ENCODE data around the gene CFAP43.
"Not testable (repeated sequence)": the region's sequence is repeated elsewhere in the genome, so short reads cannot be mapped to it uniquely, and the experiment has no call there.

CFAP43 gene

DNA sequence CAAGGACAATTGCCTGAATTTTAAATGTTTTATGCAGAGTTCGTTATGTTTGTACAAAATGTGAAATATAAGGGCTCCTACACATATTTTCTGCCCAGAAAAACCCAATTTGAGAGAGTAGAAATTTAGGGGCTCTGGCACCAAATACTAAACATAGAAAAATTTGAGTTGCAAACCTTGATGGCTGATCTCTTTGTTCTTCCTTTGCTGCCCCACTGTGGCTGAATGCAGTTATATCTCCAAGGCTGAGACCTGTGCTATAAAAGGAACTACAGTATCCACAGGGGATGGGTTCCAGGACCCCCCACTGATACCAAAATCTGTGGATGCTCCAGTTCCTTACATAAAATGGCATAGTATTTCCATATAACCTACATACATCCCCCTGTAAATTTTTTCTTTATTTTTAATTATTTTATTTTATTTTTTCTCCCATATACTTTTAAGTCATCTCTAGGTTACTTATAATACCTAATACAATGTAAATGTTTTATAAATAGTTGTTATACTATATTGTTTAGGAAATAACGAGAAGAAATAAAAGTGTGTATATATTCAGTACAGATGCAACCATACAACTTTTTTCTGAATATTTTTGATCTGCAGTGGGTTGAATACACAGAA lies 22.5 kb downstream of the CFAP43 start:
- Mint-ChIP-seq H3K4me1 (no peaks in the 10 kb centered on the region), H3K27me3 (peaks cover 1% of the 10 kb centered on the region), H3K4me3 (no peak overlapping the region), H3K36me3 (no peaks in the 10 kb centered on the region), H3K9me3 (no peaks in the 10 kb centered on the region), H3K27ac (no peak overlapping the region)

DNA sequence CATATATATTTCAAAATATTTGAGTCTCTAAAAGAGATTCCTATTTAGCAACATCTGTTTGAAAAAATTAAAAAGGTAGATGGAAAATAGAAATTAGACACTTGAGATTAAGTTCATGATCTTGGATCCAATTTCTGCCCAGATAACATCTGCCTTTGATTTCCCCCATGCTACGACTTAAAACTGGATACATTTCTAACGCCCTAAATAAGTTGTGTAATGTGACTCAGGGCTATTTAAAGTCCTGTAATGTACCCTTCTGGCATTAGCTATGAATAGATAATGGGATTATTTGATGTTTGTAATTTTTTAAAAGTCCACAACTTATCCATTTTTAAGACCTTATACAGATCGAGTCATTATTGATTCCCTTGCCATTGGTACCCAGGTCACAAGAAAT lies 23.4 kb downstream of the CFAP43 start:
- H3K9me3 Mint-ChIP-seq, result no peaks in the 10 kb centered on the region

DNA sequence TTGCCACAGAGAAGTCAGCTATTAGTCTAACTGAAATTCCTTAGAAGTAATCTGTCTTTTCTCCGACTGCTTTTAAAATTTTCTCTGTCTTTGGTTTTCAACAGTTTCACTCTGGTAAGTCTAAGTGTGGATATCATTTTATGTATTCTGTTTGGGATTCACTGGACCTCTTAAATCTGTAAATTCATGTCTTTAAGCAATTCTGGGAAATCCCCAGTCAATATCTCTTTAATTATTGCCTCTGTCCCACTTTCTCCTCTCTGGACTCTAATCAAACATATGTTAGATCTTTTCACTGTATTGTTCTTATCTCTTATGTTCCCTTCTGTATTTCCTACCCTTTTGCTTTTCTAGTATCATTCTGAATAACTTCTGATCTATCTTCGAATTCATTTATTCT lies 29.9 kb downstream of the CFAP43 start:
- Mint-ChIP-seq H3K36me3 (no peaks in the 10 kb centered on the region), H3K27me3 (no peaks in the 10 kb centered on the region), H3K4me1 (no peaks in the 10 kb centered on the region), H3K4me3 (no peak overlapping the region), H3K9me3 (no peaks in the 10 kb centered on the region), H3K27ac (no peak overlapping the region)

More for the DNA sequence above, 23.4 kb downstream of the CFAP43 start:
- H3K36me3 Mint-ChIP-seq, result no peaks in the 10 kb centered on the region
- no peaks in the 10 kb centered on the region for H3K4me1 Mint-ChIP-seq
- H3K27me3 Mint-ChIP-seq, result peaks cover 1% of the 10 kb centered on the region
- no peak overlapping the region for H3K4me3 Mint-ChIP-seq
- H3K27ac Mint-ChIP-seq, result no peak overlapping the region

DNA sequence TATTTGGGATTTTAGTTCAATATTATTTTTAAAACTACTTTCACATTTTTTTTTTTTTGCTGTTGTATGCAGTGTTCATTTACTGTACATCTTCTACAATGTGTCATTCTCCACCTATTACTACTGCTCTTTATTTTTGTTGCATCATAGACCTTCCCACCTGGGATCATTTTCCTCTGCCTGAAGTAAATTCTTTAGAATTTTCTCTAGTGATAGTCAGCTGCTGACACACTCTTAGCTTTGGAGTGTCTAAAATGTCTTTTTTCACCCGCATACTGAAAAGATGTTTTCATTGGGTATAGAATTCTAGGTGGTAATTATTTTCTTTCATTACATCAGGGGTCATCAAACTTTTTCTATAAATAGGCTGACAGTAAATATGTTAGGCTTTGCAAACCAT lies 30.5 kb downstream of the CFAP43 start:
- no peaks in the 10 kb centered on the region for H3K9me3 Mint-ChIP-seq
- H3K27ac Mint-ChIP-seq, result no peak overlapping the region
- no peaks in the 10 kb centered on the region for H3K27me3 Mint-ChIP-seq
- H3K4me1 Mint-ChIP-seq, result no peaks in the 10 kb centered on the region
- no peaks in the 10 kb centered on the region for H3K36me3 Mint-ChIP-seq
- no peak overlapping the region for H3K4me3 Mint-ChIP-seq

DNA sequence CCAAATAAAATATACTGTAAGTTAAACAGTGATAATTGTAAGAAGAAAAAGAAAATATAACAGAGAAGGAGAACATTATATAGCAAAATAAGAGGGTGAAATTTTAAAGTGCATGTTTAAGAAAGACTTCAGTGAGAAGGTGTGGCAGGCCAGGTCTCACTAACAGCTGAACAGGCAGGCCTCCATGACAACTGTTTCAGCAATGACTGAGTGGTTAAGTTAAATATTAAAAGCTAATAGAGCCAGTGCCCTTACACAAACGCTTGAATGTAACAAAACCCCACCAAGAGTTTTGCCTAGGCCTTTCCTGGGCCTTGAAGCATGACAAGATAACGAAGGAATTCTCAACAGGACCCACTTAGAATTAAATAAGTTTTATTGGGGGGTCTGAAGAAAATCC lies 32.6 kb downstream of the CFAP43 start:
- Mint-ChIP-seq H3K4me3 (no peak overlapping the region), H3K27me3 (peaks cover under 1% of the 10 kb centered on the region), H3K9me3 (no peaks in the 10 kb centered on the region), H3K27ac (no peak overlapping the region), H3K4me1 (no peaks in the 10 kb centered on the region), H3K36me3 (no peaks in the 10 kb centered on the region)

DNA sequence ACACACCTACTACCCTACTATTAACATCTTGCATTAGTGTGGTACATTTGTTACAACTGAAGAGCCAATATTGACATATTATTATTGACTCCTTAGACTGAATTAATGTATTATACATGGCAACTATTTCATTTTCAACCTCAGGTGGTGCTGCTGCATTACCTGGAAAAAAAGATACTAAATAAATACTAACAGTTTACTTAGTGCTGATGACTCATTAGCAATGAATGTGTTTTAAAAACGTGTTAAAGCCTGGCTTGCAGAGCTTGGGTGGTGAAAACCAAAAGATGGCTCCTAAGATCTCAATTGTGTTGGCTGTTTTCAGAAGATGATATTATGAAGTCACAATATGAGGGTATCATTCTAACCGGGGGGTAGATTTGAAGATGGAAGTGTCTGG lies 34.8 kb downstream of the CFAP43 start:
- Mint-ChIP-seq H3K4me1 (no peaks in the 10 kb centered on the region), H3K36me3 (no peaks in the 10 kb centered on the region), H3K4me3 (no peak overlapping the region), H3K9me3 (no peaks in the 10 kb centered on the region), H3K27me3 (peaks cover 2% of the 10 kb centered on the region), H3K27ac (no peak overlapping the region)

DNA sequence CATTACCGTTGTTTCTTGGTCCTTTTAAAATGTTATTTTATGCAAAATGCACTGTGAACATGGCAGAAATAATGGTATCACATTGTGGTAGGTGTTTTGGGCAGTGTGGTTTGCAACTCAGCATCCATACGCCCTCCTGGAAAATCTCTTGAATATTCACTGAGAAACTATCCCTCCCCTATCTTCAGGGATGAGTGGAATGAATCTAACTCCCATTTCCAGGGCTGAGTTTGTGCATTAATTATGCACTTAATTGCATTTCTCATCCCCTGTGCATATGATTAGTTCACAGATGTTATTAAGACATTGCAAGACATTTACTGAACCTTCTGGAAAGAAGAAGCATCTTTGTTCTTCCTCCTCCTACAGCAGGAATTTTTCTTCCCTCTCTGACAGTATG lies 36.5 kb downstream of the CFAP43 start:
- no peaks in the 10 kb centered on the region for H3K4me1 Mint-ChIP-seq
- H3K27me3 Mint-ChIP-seq, result peaks cover 2% of the 10 kb centered on the region
- no peak overlapping the region for H3K4me3 Mint-ChIP-seq
- no peak overlapping the region for H3K27ac Mint-ChIP-seq
- no peaks in the 10 kb centered on the region for H3K9me3 Mint-ChIP-seq
- no peaks in the 10 kb centered on the region for H3K36me3 Mint-ChIP-seq

DNA sequence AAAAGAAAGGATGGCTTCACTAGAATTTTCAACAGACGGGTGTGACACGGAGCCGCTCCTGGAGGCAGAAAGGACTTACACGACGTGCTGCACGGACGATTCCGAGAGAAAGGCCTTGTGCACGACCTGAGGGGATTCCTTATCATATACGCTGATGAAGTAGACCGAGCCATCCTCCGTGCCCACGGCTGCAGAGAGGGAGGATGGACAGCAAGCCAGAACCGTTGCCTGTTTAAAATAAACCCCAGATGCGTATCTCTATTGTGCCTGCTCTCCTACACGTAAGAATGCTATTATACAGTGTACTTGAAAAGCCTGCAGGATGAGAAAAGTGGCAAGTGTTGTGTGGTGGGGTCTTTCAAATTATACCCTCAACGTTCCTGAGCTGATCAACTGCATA lies 38.4 kb downstream of the CFAP43 start:
- H3K27ac Mint-ChIP-seq, result no peak overlapping the region

DNA sequence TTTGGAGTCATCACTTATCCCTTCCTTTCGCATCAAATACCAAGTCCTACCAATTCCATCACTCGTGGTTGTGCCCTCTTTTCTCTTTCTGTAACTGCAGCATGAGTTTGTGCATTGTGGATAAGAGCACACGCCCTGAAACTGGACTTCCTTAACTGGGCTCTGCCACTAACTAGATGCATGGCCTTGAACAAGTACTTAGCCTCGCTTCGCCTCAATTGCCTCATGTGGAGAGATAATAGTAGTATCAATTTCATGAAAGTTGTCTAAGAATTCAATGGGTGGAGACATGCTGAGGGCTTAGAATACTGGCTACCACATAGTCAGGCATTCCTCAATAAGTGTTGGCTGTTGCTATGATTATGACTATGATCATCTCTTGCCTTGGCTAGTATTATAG lies 41.5 kb downstream of the CFAP43 start:
- no peaks in the 10 kb centered on the region for H3K9me3 Mint-ChIP-seq
- H3K27ac Mint-ChIP-seq, result no peak overlapping the region
- H3K4me3 Mint-ChIP-seq, result no peak overlapping the region
- peaks cover 4% of the 10 kb centered on the region for H3K27me3 Mint-ChIP-seq
- H3K4me1 Mint-ChIP-seq, result no peaks in the 10 kb centered on the region
- no peaks in the 10 kb centered on the region for H3K36me3 Mint-ChIP-seq

More for the DNA sequence above, 38.4 kb downstream of the CFAP43 start:
- no peaks in the 10 kb centered on the region for H3K9me3 Mint-ChIP-seq
- H3K4me3 Mint-ChIP-seq, result no peak overlapping the region
- no peaks in the 10 kb centered on the region for H3K4me1 Mint-ChIP-seq
- H3K36me3 Mint-ChIP-seq, result no peaks in the 10 kb centered on the region
- peaks cover 4% of the 10 kb centered on the region for H3K27me3 Mint-ChIP-seq

DNA sequence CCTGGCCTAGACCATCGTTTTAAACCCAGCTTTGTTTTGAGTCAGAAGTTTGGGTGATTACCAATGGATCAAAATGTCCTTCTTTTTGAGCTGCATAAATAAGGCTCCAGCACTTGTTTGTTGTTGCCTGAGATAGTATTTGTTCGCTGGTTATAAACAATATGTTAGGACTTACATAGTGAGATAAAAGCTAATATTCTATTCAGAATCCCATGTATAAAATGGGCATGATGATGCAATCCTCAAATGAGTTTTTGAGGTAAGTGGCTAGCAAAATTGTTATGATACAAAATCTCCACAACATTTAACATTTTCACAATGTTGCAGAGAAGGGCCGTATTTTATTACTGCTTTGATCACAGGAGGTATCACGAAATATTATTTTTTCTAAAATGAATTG lies 48.5 kb downstream of the CFAP43 start:
- no peak overlapping the region for H3K27ac Mint-ChIP-seq
- H3K27me3 Mint-ChIP-seq, result no peaks in the 10 kb centered on the region
- H3K4me3 Mint-ChIP-seq, result no peak overlapping the region
- no peaks in the 10 kb centered on the region for H3K4me1 Mint-ChIP-seq
- H3K9me3 Mint-ChIP-seq, result no peaks in the 10 kb centered on the region
- no peaks in the 10 kb centered on the region for H3K36me3 Mint-ChIP-seq

DNA sequence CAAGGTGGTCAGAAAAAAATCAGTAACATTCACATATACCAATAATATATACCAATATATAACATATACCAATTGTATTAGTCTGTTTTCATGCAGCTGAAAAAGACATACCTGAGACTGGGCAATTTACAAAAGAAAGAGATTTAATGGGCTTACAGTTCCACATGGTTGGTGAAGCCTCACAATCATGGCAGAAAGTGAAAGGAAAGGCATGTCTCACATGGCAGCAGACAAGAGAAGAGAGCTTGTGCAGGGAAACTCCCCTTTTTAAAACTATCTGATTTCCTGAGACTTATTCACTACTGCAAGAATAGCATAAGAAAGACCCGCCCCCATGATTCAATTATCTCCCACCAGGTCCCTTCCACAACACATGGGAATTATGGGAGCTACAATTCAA lies 58.0 kb downstream of the CFAP43 start:
- not testable (repeated sequence) for H3K4me3 Mint-ChIP-seq, H3K9me3 Mint-ChIP-seq, H3K27ac Mint-ChIP-seq, H3K27me3 Mint-ChIP-seq, H3K36me3 Mint-ChIP-seq
- H3K4me1 Mint-ChIP-seq, result peaks cover 22% of the 10 kb centered on the region

DNA sequence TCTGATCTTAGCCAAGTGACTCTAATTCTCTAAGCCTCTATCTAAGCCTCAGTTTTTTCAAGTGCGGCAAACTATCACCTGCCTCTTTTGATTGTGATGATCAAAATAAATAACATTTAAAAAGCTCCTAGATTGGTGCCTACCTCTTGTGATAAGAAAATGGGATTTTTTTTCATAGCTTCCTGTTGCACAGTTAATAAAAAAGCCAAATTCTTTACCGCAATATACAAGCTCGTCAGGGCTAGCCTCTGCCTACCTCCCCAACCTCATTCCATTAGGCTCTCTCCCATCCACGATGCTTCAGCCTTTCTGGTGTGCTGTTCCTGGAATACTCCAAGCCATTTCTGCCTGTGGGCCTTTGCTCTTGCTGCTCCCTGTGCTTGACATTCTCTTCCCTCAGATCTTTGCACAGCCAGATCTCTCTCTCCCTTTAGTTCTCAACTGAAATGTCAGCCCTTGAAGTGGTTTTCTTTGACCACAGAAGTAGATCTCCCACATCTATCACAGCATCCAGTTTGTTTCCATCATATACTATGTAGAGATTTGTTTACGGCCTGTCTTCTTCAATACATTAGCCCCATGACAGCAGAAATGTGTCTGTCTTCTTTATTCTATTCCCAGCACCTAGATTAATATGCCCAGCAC lies 61.4 kb downstream of the CFAP43 start:
- Mint-ChIP-seq H3K27me3 (no peaks in the 10 kb centered on the region), H3K4me3 (peak overlapping the region; percentile 12), H3K4me1 (peaks cover 22% of the 10 kb centered on the region), H3K9me3 (no peaks in the 10 kb centered on the region), H3K36me3 (peaks cover 2% of the 10 kb centered on the region), H3K27ac (peak overlapping the region; percentile 15)

DNA sequence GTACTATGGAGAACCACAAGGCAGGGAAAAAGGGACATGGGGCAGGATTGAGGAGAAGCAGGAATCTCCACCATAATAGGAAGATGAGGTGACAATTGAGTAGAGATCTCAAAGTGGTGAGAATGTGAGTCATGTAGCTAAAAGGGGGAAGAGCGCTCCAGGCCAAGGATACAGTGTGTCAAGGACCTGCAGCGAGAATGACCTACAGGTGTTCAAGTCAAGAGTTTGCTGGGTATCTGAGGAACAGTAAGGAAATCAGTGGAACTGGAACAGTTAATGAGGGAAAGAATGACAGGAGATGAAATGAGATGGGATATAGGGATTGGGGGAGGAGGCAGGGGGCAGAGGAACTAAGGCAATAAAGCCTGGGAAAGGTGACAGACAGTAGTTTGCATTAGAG lies 76.6 kb downstream of the CFAP43 start:
- Mint-ChIP-seq H3K9me3 (peaks cover 6% of the 10 kb centered on the region), H3K4me1 (no peaks in the 10 kb centered on the region), H3K4me3 (no peak overlapping the region), H3K27me3 (peaks cover 15% of the 10 kb centered on the region), H3K27ac (no peak overlapping the region), H3K36me3 (peaks cover 13% of the 10 kb centered on the region)

DNA sequence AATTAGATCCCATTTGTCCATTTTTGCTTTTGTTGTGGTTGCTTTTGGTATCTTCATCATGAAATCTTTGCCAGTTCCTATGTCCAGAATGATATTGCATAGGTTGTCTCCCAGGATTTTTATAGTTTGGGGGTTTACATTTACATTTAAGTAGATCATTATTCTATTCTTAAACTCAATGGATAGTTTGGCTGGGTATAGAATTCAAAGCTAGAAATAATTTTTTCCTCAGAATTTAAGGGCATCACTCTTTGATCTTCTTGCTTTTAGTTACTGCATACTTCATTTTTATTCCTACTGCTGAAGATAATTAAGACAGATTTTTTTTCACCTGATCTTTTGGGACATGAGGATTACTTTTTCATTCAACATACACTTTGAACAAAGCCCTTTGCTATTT lies 80.4 kb downstream of the CFAP43 start:
- Mint-ChIP-seq H3K9me3 (peaks cover 6% of the 10 kb centered on the region), H3K4me3 (no peak overlapping the region), H3K27ac (no peak overlapping the region), H3K36me3 (peaks cover 15% of the 10 kb centered on the region), H3K27me3 (peaks cover 18% of the 10 kb centered on the region), H3K4me1 (no peaks in the 10 kb centered on the region)

DNA sequence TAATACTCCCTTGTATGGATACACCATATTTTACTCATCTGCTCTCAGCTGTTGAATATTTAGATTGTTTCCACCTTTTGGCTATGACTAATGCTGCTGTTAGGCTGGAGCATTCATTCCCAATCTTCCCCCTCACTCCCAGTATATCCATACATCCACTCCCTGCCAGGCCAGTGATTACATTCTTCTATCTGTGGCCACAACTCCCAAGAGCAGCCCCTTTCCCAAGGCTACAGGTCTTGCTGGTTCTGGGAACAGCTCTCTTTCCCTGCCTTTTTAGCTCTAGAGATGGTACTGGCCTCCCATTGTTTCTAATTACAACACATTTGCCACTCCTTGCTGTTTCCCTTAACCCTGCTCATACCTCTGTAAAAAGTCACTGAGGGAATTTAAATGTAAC lies 82.0 kb downstream of the CFAP43 start:
- Mint-ChIP-seq H3K4me3 (no peak overlapping the region), H3K27ac (no peak overlapping the region), H3K9me3 (peaks cover 6% of the 10 kb centered on the region), H3K4me1 (no peaks in the 10 kb centered on the region), H3K27me3 (peaks cover 15% of the 10 kb centered on the region), H3K36me3 (peaks cover 15% of the 10 kb centered on the region)

DNA sequence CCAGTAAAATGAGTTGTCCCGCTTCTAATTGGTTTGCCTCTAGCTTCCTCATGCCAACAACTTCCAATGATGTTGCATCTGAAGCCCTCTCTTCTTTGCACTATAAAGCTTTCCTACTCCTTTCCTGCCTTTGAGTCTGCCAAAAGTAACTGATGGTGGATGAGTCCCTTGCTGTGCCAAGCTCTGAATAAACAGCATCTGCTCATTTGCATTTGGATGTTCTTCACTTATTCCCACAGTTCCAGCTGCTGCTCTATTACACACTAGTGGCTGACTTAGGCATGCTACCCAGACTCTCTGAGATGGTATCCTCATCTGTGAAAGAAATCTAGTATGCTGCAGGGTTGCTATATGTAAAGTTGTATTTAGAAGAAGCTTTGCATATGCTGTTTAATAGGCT lies 85.3 kb downstream of the CFAP43 start:
- Mint-ChIP-seq H3K4me1 (no peaks in the 10 kb centered on the region), H3K27ac (no peak overlapping the region), H3K27me3 (peaks cover 15% of the 10 kb centered on the region), H3K36me3 (peaks cover 11% of the 10 kb centered on the region), H3K4me3 (no peak overlapping the region), H3K9me3 (peaks cover 3% of the 10 kb centered on the region)

DNA sequence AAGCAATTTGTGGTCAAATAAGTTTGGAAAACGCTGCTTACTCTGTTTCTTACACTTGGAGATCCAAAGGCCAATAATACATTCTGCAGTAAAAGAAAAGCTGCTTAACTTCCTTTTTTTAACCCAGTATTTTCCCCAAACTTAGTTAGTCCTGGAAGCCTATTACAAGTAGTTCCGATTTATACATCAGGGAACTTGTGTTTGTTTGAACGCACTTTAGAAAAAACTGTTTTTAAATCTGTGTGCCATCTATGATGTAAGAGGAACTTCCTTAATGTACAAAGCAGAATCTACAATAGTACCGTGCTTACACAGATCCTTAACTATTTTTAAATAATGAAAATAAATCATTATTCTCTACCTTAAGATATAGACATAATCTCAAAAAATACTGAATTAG lies 87.2 kb downstream of the CFAP43 start:
- Mint-ChIP-seq H3K9me3 (no peaks in the 10 kb centered on the region), H3K27ac (no peak overlapping the region), H3K27me3 (peaks cover 14% of the 10 kb centered on the region), H3K4me3 (no peak overlapping the region), H3K4me1 (no peaks in the 10 kb centered on the region), H3K36me3 (no peaks in the 10 kb centered on the region)
